Ishikawa (cell line): ENCODE results near the gene PER1.
A peak's percentile ranks its signal among the peaks of the same experiment; 100 is the strongest.

Source experiments
- CREB1 ChIP-seq: IDR thresholded peaks from 2 replicates; pipeline ENCODE4 v1.6.1; 2012; ENCODE audit warnings: low read depth
- EP300 ChIP-seq: IDR thresholded peaks from 2 replicates; pipeline ENCODE4 v1.6.1; 2012; ENCODE audit warnings: borderline replicate concordance
- FOXM1 ChIP-seq: IDR thresholded peaks from 2 replicates; pipeline ENCODE4 v1.6.1; 2012; ENCODE audit warnings: low read depth, borderline replicate concordance
- MAX ChIP-seq: IDR thresholded peaks from 2 replicates; pipeline ENCODE4 v1.6.1; 2012
- REST ChIP-seq: IDR thresholded peaks from 2 replicates; pipeline ENCODE4 v1.6.1; 2012; ENCODE audit warnings: low read depth, mild to moderate bottlenecking
- TAF1 ChIP-seq: IDR thresholded peaks from 2 replicates; pipeline ENCODE4 v1.6.1; 2012; ENCODE audit warnings: low read depth, mild to moderate bottlenecking
- TEAD4 ChIP-seq: IDR thresholded peaks from 2 replicates; pipeline ENCODE4 v1.6.1; 2012
- YY1 ChIP-seq: IDR thresholded peaks from 2 replicates; pipeline ENCODE4 v1.6.1; 2012; ENCODE audit warnings: low read depth

DNA sequence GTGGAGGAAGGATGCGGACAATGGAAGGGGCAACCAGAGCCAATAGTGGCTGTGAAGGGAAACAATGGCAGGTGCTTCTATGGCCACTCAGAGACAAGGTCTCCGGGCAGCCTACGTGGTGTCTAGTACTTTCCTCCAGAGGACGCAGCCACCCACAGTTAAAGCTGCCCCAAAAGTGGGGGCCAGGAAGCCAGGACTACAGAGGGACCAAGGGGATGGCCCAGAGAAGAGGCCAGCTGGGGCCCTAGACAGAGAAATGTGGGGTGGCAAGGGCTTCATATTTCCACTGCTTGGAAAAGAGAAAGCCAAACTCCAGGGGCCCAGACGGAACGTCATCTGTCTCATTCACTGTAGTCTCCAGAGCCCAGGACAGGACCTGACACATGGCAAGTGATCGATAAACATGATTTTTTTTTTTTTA is 837 bp upstream of the PER1 start:
- no peak for TF ChIP-seq REST
- no peak for TF ChIP-seq YY1
- TF ChIP-seq EP300, result no peak
- no peak for TF ChIP-seq FOXM1
- no peak for TF ChIP-seq CREB1
- 0 out of 2 replicates have a peak, but pooled peaks have one; percentile 23 for TF ChIP-seq TAF1
- TF ChIP-seq TEAD4, result no peak
- TF ChIP-seq MAX, result no peak
